ENCODE results near the gene ARHGDIA.

ARHGDIA gene

GRCh38 chr17:81865358-81865732, 5.8 kb downstream of the ARHGDIA start:
- DNase-seq (ENCODE audit: low read depth, low spot score) = no peak

GRCh38 chr17:81863833-81864768, 7.0 kb downstream of the ARHGDIA start:
- no peak for DNase-seq (ENCODE audit: low read depth, low spot score)

- DNase-seq (ENCODE audit: low read depth, low spot score) = no peak
These were observed 7.9 kb downstream of the ARHGDIA start for GRCh38 chr17:81863123-81863675.

- DNase-seq (ENCODE audit: low read depth, low spot score) = peak; percentile 100
These were observed 10.2 kb downstream of the ARHGDIA start for GRCh38 chr17:81860756-81861568.

- no peak for DNase-seq (ENCODE audit: low read depth, low spot score)
These were observed 11.0 kb downstream of the ARHGDIA start, which contains the start of gene P4HB for GRCh38 chr17:81859906-81860755. Gene P4HB, minus strand, starts transcription at chr17:81860535. Its CDS starts 64 bp downstream, at chr17:81860471.

- DNase-seq (ENCODE audit: low read depth, low spot score) = no peak
These were observed 11.9 kb downstream of the ARHGDIA start for GRCh38 chr17:81858967-81859905.

GRCh38 chr17:81858170-81858966, 12.8 kb downstream of the ARHGDIA start:
- no peak for DNase-seq (ENCODE audit: low read depth, low spot score)

GRCh38 chr17:81854974-81855774, 16.0 kb downstream of the ARHGDIA start:
- DNase-seq (ENCODE audit: low read depth, low spot score) = no peak

GRCh38 chr17:81852237-81852636, 18.9 kb downstream of the ARHGDIA start:
- DNase-seq (ENCODE audit: low read depth, low spot score) = no peak

GRCh38 chr17:81851423-81851822, 19.7 kb downstream of the ARHGDIA start:
- no peak for DNase-seq (ENCODE audit: low read depth, low spot score)

- no peak for DNase-seq (ENCODE audit: low read depth, low spot score)
These were observed 21.7 kb downstream of the ARHGDIA start for GRCh38 chr17:81849457-81849856.

- no peak for DNase-seq (ENCODE audit: low read depth, low spot score)
These were observed 24.1 kb downstream of the ARHGDIA start for GRCh38 chr17:81846743-81847689.

- no peak for DNase-seq (ENCODE audit: low read depth, low spot score)
These were observed 25.0 kb downstream of the ARHGDIA start for GRCh38 chr17:81845881-81846742.

- DNase-seq (ENCODE audit: low read depth, low spot score) = no peak
These were observed 25.8 kb downstream of the ARHGDIA start for GRCh38 chr17:81845361-81845760.

GRCh38 chr17:81844887-81845286, 26.2 kb downstream of the ARHGDIA start:
- no peak for DNase-seq (ENCODE audit: low read depth, low spot score)

- DNase-seq (ENCODE audit: low read depth, low spot score) = no peak
These were observed 26.7 kb downstream of the ARHGDIA start for GRCh38 chr17:81844327-81844851.
